ENCODE measurements around the gene MUC2.

MUC2 gene

GRCh38 chr11:1029654-1030053 lies 45.0 kb upstream of the MUC2 start:
- Histone ChIP-seq H3K27ac (no peak overlapping the region), H3K9me3 (replicated peaks in 1 of 11) (no peaks in the 10 kb centered on the region), H4K20me1 (peaks cover 0 to 35% (median 0%) of the 10 kb centered on the region in 11 experiments; a peak in 8 of 22 replicates), H3K4me1 (peaks cover 0 to 9% (median 0%) of the 10 kb centered on the region in 10 experiments; a peak in 1 of 20 replicates), H3K27me3 (no peaks in the 10 kb centered on the region), H3K4me2 (no peak overlapping the region), H3K9ac (no peak overlapping the region), H3K36me3 (no peaks in the 10 kb centered on the region; a peak in 5 of 22 replicates), H3K4me3 (no peak overlapping the region)
- no peak for TF ChIP-seq Cebpa-rat (IDR thresholded peaks at IDR 0.05)

GRCh38 chr11:1030086-1030485 lies 44.6 kb upstream of the MUC2 start:
- H3K27me3 ChIP-seq: no peaks in the 10 kb centered on the region
- H3K4me1 ChIP-seq: peaks cover 0 to 9% (median 0%) of the 10 kb centered on the region in 10 experiments; a peak in 2 of 20 replicates
- no peak for TF ChIP-seq Cebpa-rat (IDR thresholded peaks at IDR 0.05)
- H3K36me3 ChIP-seq: no peaks in the 10 kb centered on the region; a peak in 4 of 22 replicates
- H3K9ac ChIP-seq: no peak overlapping the region
- H4K20me1 ChIP-seq: peaks cover 0 to 30% (median 0%) of the 10 kb centered on the region in 11 experiments; a peak in 8 of 22 replicates
- H3K4me2 ChIP-seq: no peak overlapping the region
- no peak overlapping the region for H3K27ac ChIP-seq
- no peak overlapping the region for H3K4me3 ChIP-seq
- H3K9me3 ChIP-seq (replicated peaks in 1 of 11): no peaks in the 10 kb centered on the region

- Histone ChIP-seq H3K36me3 (no peaks in the 10 kb centered on the region; a peak in 3 of 22 replicates), H3K4me2 (no peak overlapping the region), H4K20me1 (peaks cover 0 to 26% (median 0%) of the 10 kb centered on the region in 11 experiments; a peak in 8 of 22 replicates), H3K27me3 (no peaks in the 10 kb centered on the region), H3K9ac (no peak overlapping the region), H3K27ac (no peak overlapping the region), H3K4me3 (no peak overlapping the region), H3K9me3 (replicated peaks in 1 of 11) (no peaks in the 10 kb centered on the region), H3K4me1 (peaks cover 0 to 9% (median 0%) of the 10 kb centered on the region in 10 experiments; a peak in 2 of 20 replicates)
- TF ChIP-seq Cebpa-rat (IDR thresholded peaks at IDR 0.05): no peak
Measured at GRCh38 chr11:1030556-1030955, 44.1 kb upstream of the MUC2 start.

GRCh38 chr11:1031121-1031899 lies 43.4 kb upstream of the MUC2 start:
- H3K9me3 ChIP-seq (replicated peaks in 1 of 11): no peaks in the 10 kb centered on the region
- H3K4me2 ChIP-seq: no peak overlapping the region
- peaks cover 0 to 20% (median 0%) of the 10 kb centered on the region in 11 experiments; a peak in 7 of 22 replicates for H4K20me1 ChIP-seq
- no peaks in the 10 kb centered on the region; a peak in 1 of 22 replicates for H3K36me3 ChIP-seq
- H3K4me3 ChIP-seq: no peak overlapping the region
- H3K4me1 ChIP-seq: peaks cover 0 to 9% (median 0%) of the 10 kb centered on the region in 10 experiments; a peak in 3 of 20 replicates
- H3K9ac ChIP-seq: no peak overlapping the region
- no peaks in the 10 kb centered on the region for H3K27me3 ChIP-seq
- H3K27ac ChIP-seq: no peak overlapping the region
- TF ChIP-seq Cebpa-rat (IDR thresholded peaks at IDR 0.05): no peak

GRCh38 chr11:1032310-1032891 lies 42.3 kb upstream of the MUC2 start:
- H3K27ac ChIP-seq: no peak overlapping the region
- H3K9me3 ChIP-seq (replicated peaks in 1 of 11): no peaks in the 10 kb centered on the region
- no peak overlapping the region for H3K4me2 ChIP-seq
- peaks cover 0 to 9% (median 0%) of the 10 kb centered on the region in 10 experiments; a peak in 3 of 20 replicates for H3K4me1 ChIP-seq
- no peaks in the 10 kb centered on the region for H3K27me3 ChIP-seq
- H3K36me3 ChIP-seq: no peaks in the 10 kb centered on the region
- TF ChIP-seq Cebpa-rat (IDR thresholded peaks at IDR 0.05): no peak
- H4K20me1 ChIP-seq: peaks cover 0 to 18% (median 0%) of the 10 kb centered on the region in 11 experiments; a peak in 3 of 22 replicates
- no peak overlapping the region for H3K9ac ChIP-seq
- no peak overlapping the region for H3K4me3 ChIP-seq

- no peak for TF ChIP-seq Cebpa-rat (IDR thresholded peaks at IDR 0.05)
- no peak overlapping the region for H3K4me3 ChIP-seq
- peaks cover 0 to 15% (median 0%) of the 10 kb centered on the region in 11 experiments; a peak in 2 of 22 replicates for H4K20me1 ChIP-seq
- no peak overlapping the region for H3K4me2 ChIP-seq
- H3K9me3 ChIP-seq (replicated peaks in 1 of 11): no peaks in the 10 kb centered on the region
- H3K27me3 ChIP-seq: no peaks in the 10 kb centered on the region
- H3K9ac ChIP-seq: no peak overlapping the region
- no peaks in the 10 kb centered on the region for H3K36me3 ChIP-seq
- no peak overlapping the region for H3K27ac ChIP-seq
- H3K4me1 ChIP-seq: peaks cover 0 to 9% (median 0%) of the 10 kb centered on the region in 10 experiments; a peak in 3 of 20 replicates
Measured at GRCh38 chr11:1033016-1033798, 41.5 kb upstream of the MUC2 start.

- Histone ChIP-seq H3K4me3 (no peak overlapping the region), H3K27me3 (no peaks in the 10 kb centered on the region), H3K9me3 (replicated peaks in 1 of 11) (no peaks in the 10 kb centered on the region), H3K4me2 (no peak overlapping the region), H3K36me3 (no peaks in the 10 kb centered on the region), H3K27ac (no peak overlapping the region), H3K9ac (no peak overlapping the region), H4K20me1 (peaks cover 0 to 15% (median 0%) of the 10 kb centered on the region in 11 experiments; a peak in 2 of 22 replicates), H3K4me1 (peaks cover 0 to 9% (median 0%) of the 10 kb centered on the region in 10 experiments; a peak in 3 of 20 replicates)
- no peak for TF ChIP-seq Cebpa-rat (IDR thresholded peaks at IDR 0.05)
Measured at GRCh38 chr11:1034001-1034400, 40.7 kb upstream of the MUC2 start.

- TF ChIP-seq Cebpa-rat (IDR thresholded peaks at IDR 0.05): no peak
- Histone ChIP-seq H3K36me3 (no peaks in the 10 kb centered on the region), H3K9ac (no peak overlapping the region), H3K4me2 (no peak overlapping the region), H3K4me1 (peaks cover 0 to 12% (median 0%) of the 10 kb centered on the region in 10 experiments; a peak in 4 of 20 replicates), H3K9me3 (replicated peaks in 1 of 11) (no peaks in the 10 kb centered on the region), H4K20me1 (peaks cover 0 to 15% (median 0%) of the 10 kb centered on the region in 11 experiments; a peak in 2 of 22 replicates), H3K27ac (no peak overlapping the region), H3K4me3 (no peak overlapping the region), H3K27me3 (no peaks in the 10 kb centered on the region)
Measured at GRCh38 chr11:1034456-1035295, 40.0 kb upstream of the MUC2 start.
